Esophagus muscularis mucosa (tissue), 3 donors: ENCODE results near the gene HSPG2.

Experiments
- POLR2A ChIP-seq: fragments of 450-650 bp; IDR thresholded peaks from one replicate; pipeline ENCODE4 v1.6.1; 2017; ENCODE audit warnings: antibody characterized with exemption, moderate library complexity, mild to moderate bottlenecking, low read depth
- POLR2AphosphoS5 ChIP-seq, 2 donors: sonication (generic); formaldehyde crosslinking; IDR thresholded peaks; one replicate each; pipeline ENCODE4 v1.6.1; 2017; ENCODE audit warnings: antibody characterized with exemption in 2 of 2
- TF ChIP-seq, protein P1 (sequence below), 3 experiments: fragments of 200-600 bp in 2 of 3; fragments of 450-650 bp in 1 of 3; sonication (generic) in 2 of 3; IDR thresholded peaks; one replicate each; pipeline ENCODE4 v1.5.1; 2017 to 2019; ENCODE audit warnings: antibody characterized with exemption in 3 of 3, mild to moderate bottlenecking in 2 of 3, moderate library complexity in 1 of 3

GRCh38 chr1:21874778-21875547, 62.1 kb downstream of the HSPG2 start:
- TF ChIP-seq, protein P1, sequence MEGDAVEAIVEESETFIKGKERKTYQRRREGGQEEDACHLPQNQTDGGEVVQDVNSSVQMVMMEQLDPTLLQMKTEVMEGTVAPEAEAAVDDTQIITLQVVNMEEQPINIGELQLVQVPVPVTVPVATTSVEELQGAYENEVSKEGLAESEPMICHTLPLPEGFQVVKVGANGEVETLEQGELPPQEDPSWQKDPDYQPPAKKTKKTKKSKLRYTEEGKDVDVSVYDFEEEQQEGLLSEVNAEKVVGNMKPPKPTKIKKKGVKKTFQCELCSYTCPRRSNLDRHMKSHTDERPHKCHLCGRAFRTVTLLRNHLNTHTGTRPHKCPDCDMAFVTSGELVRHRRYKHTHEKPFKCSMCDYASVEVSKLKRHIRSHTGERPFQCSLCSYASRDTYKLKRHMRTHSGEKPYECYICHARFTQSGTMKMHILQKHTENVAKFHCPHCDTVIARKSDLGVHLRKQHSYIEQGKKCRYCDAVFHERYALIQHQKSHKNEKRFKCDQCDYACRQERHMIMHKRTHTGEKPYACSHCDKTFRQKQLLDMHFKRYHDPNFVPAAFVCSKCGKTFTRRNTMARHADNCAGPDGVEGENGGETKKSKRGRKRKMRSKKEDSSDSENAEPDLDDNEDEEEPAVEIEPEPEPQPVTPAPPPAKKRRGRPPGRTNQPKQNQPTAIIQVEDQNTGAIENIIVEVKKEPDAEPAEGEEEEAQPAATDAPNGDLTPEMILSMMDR (IDR thresholded peaks at IDR 0.05), result no peak
- TF ChIP-seq POLR2A (no peak), POLR2AphosphoS5 (IDR thresholded peaks at IDR 0.05) (no peak)
